ENCODE results near the gene GALNT4.

GALNT4 gene

DNA sequence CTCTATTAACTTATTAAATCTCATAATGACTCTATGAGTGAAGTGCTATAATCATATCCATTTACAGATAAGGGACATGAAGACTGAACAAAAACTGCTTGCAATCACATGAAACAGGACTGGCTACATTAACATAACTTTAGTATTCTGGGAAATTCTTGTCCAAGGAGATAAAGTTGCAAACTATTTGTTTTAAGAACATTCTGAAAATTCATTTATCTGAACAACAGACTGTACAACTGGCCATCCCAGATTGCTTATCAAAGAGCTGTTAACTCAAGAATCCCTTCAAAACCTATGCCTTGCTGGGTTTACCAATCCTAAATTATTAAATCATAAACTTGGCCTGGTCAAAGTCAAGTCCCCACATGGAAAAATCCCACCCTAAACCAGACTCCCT is 40.4 kb upstream of the GALNT4 start:
- DNase-seq (ENCODE audit: low read depth), result no peak
- TF ChIP-seq, protein P1, sequence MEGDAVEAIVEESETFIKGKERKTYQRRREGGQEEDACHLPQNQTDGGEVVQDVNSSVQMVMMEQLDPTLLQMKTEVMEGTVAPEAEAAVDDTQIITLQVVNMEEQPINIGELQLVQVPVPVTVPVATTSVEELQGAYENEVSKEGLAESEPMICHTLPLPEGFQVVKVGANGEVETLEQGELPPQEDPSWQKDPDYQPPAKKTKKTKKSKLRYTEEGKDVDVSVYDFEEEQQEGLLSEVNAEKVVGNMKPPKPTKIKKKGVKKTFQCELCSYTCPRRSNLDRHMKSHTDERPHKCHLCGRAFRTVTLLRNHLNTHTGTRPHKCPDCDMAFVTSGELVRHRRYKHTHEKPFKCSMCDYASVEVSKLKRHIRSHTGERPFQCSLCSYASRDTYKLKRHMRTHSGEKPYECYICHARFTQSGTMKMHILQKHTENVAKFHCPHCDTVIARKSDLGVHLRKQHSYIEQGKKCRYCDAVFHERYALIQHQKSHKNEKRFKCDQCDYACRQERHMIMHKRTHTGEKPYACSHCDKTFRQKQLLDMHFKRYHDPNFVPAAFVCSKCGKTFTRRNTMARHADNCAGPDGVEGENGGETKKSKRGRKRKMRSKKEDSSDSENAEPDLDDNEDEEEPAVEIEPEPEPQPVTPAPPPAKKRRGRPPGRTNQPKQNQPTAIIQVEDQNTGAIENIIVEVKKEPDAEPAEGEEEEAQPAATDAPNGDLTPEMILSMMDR (conservative IDR thresholded peaks at IDR 0.05; ENCODE audit: control insufficient read depth, insufficient read depth, low read depth, low read length), result no peak
- H3K4me3 ChIP-seq (ENCODE audit: control insufficient read depth, low read depth, low read length), result no peak overlapping the region

DNA sequence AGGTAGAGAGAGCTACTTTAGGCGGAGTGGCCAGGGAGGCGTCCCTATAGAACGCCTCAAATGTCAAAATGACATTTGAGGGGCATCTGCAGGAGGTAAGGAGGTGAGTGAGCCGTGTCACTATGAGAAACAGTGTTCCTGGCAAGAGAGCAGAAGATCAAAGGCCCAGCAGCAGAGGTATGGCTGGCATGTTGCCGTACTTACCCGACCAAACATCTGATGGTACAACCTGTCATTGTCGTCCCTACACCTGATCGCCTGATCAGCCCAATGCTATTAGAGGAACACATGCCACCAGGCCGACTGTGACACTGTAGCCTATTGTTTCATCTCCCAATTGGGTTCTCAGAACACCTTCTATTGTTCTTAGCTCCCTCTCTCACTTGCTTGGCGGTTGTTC is 35.2 kb upstream of the GALNT4 start:
- TF ChIP-seq, protein P1 (conservative IDR thresholded peaks at IDR 0.05; ENCODE audit: control insufficient read depth, insufficient read depth, low read depth, low read length), result no peak
- H3K4me3 ChIP-seq (ENCODE audit: control insufficient read depth, low read depth, low read length), result no peak overlapping the region
- no peak for DNase-seq (ENCODE audit: low read depth)

DNA sequence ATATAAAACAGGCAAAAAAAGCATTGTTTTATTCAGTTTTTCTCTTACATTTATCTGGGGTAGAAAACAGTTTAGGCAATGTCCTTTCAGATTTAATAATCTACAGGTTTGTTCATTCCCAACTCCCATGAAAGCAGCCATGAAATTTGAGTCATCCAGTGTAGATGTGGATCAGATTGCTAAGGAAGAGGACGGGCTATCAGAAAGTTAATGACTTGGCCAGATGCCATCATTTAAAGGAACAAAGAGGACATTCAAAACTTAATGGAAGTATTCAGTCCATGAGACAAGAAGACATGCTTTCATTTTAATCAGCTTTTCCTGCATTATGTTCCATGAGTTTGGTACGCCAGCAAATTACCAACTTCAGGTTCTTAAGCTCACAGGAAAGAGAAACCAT is 32.4 kb upstream of the GALNT4 start:
- TF ChIP-seq, protein P1 (conservative IDR thresholded peaks at IDR 0.05; ENCODE audit: control insufficient read depth, insufficient read depth, low read depth, low read length), result no peak
- H3K4me3 ChIP-seq (ENCODE audit: control insufficient read depth, low read depth, low read length), result no peak overlapping the region
- DNase-seq (ENCODE audit: low read depth), result no peak

DNA sequence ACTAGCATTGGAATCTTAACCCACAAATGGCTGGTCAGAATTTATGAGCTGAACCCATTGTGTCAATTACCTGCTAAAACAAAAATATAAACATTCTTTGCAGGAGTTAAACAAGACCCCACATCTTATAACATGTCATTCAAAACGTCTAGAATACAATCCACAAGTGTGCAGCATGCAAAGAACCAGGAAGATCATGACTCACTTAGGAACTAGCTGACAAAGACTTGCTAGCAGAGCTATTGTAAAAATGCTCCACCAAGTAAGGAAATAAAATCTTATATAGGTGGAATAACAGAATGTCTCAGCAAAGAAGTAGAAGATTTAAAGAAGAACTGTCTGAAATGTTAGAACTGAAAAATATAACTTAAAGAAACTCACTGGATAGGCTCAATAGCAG is 27.8 kb upstream of the GALNT4 start:
- no peak overlapping the region for H3K4me3 ChIP-seq (ENCODE audit: control insufficient read depth, low read depth, low read length)
- DNase-seq (ENCODE audit: low read depth), result no peak
- TF ChIP-seq, protein P1 (conservative IDR thresholded peaks at IDR 0.05; ENCODE audit: control insufficient read depth, insufficient read depth, low read depth, low read length), result no peak

DNA sequence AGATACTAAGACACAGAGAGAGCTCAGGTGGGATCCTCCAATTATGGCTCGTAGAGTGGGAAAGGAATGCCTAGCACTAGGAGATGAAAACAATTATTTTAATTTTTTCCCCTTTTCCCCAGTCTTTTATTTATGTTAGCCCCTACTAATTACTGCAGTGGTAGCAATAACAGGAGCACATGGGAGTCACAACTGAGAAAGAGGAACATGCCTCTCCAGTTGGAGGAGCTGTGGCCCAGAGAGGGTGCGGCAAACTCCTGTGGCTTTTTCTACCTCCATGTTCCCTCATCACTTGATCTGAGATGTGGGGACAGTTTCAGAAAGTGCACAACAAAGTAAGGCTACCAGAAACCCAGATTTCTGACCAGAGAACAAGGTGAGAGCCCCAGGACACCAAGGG is 27.2 kb upstream of the GALNT4 start:
- H3K4me3 ChIP-seq (ENCODE audit: control insufficient read depth, low read depth, low read length), result no peak overlapping the region
- TF ChIP-seq, protein P1 (conservative IDR thresholded peaks at IDR 0.05; ENCODE audit: control insufficient read depth, insufficient read depth, low read depth, low read length), result no peak
- no peak for DNase-seq (ENCODE audit: low read depth)

DNA sequence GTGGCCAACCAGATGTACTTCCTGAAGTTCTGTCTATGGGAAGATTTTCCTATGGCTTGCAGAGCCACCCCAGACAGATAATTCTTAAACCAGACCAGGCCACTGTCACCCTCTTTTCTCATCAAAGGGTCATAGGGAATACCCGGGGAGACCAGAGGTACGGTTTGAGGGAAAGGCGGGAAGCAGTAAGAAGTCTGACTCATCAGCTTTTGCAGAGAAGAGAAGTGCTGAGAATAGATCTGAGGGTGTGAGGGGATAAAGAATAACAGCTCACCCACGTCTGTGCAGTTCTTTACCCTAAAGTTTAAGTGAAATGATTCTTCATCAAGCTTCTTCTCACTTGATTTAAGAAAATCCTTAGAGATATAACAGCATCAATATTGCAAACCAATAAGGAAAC is 22.5 kb upstream of the GALNT4 start:
- TF ChIP-seq, protein P1 (conservative IDR thresholded peaks at IDR 0.05; ENCODE audit: control insufficient read depth, insufficient read depth, low read depth, low read length), result no peak
- DNase-seq (ENCODE audit: low read depth), result no peak

DNA sequence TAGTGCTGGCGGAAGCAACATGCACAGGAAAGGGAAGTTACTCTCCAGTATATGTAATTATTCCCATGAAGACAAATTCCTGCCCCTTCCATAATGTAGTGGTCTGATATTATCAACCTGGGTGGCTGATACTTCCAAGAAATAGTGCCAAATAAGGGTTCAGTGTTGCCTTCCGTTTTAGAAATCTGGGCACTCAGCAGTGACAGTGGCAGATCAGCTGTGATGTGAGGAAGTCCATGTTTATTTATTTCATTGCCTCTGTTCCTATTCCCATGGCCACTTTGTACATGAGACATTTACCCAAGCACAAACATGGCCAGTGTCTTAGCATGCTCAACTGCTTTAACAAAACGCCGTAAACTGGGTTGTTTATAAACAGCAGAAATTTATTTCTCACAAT is 21.6 kb upstream of the GALNT4 start:
- DNase-seq (ENCODE audit: low read depth), result no peak
- TF ChIP-seq, protein P1 (conservative IDR thresholded peaks at IDR 0.05; ENCODE audit: control insufficient read depth, insufficient read depth, low read depth, low read length), result no peak
- H3K4me3 ChIP-seq (ENCODE audit: control insufficient read depth, low read depth, low read length), result no peak overlapping the region

More for the DNA sequence above, 22.5 kb upstream of the GALNT4 start:
- H3K4me3 ChIP-seq (ENCODE audit: control insufficient read depth, low read depth, low read length), result no peak overlapping the region

Data from fibroblast of mammary gland (primary cell).